CD4-positive, alpha-beta T cell treated with Interleukin-17A for 1 hour (primary cell): ENCODE results near the gene BZW2.

Experiments used
- DNase-seq: peaks from one replicate; pipeline ENCODE4 v3.0.0-alpha.2; 2020

BZW2 gene

DNA sequence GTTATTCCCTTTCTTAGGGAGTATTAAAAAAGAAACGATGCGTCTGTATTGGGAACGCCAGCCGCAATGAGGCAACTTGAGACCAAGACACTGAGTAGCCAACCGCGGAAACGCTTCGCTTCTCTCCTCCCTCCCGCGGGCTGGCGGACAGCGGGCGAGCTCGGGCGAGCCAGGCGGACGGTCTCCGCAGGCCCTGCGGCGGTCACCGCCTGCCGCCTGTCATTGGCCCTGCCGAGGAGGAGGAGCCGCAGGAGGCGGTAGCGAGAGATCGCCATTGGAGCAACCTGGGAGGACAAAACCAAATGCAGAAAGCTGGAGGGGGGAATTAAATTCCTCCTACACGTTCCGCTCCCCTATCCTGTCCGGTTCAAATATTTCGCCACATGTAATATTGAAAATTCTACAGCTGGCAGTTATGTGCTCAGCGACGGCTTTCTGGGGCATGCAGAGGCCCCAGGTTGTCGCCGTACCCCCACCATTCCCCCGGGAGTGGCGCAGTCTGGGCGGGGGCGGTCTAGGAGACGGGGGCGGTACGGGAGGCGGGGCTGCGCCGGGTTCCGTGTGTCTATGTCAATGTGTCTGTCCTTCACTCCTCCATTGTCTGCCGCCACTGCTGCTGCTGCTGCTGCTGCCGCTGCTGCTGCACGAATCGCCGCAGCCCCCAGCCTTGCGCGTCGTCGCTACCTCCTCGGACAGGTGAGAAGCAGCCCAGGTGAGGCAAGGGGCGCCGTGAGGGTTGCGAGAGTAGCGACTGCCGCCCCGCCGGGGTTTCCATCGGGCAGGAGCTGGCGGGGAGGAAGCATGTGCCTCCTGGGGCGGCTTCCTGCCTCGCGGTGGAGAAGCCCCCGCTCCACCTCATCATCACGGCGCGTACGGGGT is at the start of gene BZW2, which contains the start of gene ANKMY2:
Gene BZW2, plus strand, starts transcription at position 589 of the 879 bp plus-strand sequence. CDS start 19,263 bp downstream, outside the sequence.
Gene ANKMY2, minus strand, starts transcription at position 162 of the 879 bp plus-strand sequence. CDS start 181 bp downstream, outside the sequence.
- peak; percentile 94 for DNase-seq

DNA sequence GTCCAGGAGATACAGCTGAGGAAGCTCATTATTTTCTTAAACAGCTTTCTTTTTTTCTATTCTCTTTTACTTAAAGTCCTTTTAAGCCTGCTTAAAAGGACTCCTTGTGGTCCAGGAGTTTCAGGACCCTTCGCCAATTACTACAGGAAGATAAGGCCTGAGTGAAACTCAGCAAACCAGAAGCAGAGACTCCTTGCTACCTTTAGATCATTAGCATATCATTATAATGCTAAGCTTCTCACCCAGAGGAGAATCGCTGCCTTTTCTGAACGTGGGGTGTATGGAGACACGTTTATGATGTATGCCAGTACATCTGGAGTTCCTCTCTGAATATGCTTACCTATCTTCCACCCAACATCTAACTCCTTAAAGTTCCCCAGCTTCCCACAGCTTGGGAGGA is 48.0 kb upstream of the BZW2 start:
- DNase-seq = no peak

DNA sequence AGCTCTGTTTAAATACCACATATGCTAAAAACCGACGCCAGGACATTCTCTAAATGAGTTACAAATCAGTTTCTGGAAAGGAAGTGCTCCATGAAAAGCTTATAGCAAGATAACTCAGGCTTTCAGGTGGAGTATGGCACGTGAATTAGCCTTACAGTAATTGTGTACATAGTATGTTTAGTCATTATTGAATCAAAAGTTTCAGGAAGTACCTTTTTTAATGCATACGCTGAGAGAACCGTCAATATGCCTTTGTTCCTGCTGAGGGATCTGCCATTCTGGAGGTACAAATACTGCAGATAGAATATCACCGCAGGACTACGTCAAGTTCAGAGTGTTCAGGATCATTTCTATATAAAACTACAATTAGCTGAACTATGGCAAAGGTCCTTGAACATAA is 46.1 kb upstream of the BZW2 start:
- DNase-seq = no peak

DNA sequence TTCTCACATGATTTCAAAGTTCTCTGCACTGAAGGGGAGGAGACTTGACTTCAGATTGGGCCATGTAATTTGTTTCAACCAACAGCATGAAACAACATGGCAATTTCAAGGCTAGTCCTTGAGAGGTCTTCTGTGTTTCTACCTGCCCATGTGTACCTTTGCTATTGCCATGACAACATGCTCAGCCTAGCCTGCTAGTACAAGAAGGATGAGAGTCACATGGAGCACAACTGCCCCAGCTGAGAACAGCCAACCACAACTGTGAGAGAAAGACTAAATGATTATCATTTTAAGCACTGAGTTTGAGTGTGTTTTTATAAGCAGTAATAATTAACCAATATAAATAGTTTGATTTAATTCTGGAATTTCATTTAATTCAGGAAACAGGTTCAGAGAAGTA is 42.3 kb upstream of the BZW2 start:
- no peak for DNase-seq

DNA sequence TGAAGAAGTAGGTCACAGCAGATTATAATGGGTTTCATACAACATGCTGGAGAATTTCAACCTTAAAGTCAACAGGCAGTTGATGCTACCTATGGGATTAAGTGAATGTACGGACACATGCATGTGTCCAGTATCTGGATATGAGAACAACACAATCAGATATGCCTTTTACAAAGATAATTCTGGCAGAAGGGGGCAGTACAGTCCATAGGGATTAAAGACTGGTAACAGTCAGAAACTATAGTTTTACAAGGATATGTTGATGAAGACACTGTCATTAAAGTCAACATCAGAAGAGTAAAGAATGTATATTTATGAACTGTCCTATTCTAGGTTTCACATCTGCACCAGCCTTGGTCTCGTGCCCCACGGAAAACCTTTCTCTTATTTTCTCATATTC is 41.9 kb upstream of the BZW2 start:
- DNase-seq = peak; percentile 11

DNA sequence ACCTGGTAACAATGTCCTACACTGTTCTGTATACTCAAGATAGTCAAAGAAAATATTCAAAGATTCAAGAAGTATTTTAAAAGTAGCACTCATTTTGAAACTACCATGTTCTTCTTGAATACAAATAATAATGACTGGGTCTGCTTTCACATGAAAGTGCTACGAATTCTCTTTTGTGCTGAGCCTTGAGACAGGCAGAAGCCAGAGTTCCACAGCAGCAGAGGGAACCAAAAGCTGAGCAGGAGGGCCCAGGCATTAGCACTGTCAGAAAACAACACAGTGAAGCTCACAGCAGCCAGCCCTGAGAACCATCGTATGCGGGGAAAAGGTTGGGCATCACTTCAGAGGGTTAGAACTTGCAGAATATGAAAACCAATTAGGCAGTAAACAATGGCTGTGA is 39.3 kb upstream of the BZW2 start:
- no peak for DNase-seq

DNA sequence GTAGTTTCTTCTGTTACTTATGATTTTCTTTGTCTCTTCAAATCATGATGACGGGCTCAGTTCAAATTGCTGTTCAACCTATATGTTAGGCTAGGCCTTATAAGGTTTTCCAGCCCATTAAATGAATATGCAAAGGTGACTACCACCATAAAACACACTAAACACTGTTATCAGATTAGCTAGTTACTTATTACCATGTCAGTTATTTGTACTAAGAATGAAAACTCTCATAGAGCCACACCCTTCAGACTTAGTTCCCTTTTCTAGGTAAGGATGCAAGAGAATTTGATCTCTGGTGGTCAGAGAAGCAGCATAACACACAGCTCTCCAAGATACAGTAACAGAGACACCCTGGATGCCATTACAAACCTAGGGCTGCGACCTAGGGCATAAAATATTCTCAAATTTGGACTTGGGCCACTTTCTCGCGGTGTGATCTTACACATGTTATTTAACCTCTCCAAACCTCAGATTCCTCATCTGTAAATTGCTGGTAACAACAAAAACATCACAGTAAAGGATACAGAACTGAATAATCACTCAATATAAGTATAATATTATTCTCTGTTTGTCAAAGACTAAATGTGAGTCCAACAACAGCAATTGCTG is 36.0 kb upstream of the BZW2 start:
- DNase-seq = no peak

DNA sequence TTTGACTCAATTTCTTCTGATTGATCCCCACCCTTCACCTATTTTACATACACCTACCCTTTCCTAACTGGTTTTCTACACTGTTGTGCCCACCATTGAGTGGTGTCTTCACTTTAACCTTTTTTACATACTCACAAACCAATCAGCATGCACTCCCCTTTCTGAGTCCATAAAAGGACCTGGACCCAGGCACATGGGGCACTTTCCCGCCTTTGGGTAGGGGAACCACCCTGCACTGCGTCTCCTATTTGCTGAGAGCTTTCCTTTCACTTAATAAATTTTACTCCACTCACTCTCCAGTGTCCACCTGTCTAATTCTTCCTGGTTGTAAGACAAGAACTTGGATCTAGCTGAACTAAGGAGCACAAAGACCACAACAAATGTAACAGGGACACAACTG is 34.3 kb upstream of the BZW2 start:
- no peak for DNase-seq

DNA sequence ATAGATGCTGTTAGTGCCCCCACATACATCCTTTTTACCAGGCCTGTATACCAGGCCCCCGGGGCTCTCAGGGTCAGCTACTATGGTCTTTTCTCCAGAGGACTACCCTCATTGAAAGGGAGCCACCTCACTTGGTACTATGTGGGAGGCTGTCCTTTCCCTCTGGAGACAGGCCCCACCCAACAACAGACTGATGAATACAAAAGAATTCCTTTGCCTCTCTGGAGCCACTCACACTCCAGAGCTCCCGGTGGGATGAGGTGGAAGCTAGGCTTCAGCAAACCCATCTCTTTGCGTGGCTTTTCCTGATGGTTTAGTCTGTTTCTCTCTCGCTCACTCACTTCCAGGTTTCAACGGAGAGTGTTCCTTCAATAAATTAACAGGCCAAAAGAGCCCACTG is 30.8 kb upstream of the BZW2 start:
- no peak for DNase-seq

DNA sequence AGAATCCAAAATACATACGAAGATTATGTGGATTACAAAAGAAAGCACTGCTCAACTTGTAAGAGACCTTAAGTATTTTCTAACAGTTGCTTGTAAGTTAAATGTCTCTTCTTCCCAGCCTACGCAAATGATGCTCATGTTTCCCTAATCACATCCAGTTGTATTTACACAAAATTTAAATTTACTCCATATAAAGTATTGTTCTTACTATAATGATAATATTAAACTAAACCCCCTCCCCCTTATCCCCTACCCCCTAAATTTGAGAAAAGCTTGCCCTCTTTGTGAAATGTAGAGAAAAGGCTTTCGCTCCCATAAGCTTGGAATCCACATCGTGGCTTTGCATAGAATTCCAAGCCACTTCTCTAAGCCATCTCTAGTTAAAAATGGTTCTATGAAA is 29.9 kb upstream of the BZW2 start:
- no peak for DNase-seq

DNA sequence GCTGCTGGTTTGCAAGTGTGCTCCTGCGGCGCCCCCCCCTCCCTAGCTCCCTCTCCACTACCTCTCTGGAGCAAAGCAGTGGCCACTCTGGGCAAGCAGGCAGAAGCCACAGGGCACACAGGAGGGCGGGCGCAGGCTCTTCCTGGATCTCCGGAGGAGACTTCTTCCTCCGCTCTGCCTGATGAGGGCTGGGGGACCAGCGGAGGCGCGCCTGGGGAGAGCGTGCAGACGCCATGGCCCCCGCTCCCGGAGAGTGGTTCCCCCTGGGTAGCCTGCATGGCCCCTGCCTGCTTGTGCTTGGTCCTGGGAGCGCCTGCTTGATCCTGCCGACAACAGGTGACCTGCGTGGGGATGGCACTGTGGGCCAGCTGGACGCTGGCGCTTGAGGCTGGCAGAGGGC is 29.4 kb upstream of the BZW2 start:
- DNase-seq = no peak

DNA sequence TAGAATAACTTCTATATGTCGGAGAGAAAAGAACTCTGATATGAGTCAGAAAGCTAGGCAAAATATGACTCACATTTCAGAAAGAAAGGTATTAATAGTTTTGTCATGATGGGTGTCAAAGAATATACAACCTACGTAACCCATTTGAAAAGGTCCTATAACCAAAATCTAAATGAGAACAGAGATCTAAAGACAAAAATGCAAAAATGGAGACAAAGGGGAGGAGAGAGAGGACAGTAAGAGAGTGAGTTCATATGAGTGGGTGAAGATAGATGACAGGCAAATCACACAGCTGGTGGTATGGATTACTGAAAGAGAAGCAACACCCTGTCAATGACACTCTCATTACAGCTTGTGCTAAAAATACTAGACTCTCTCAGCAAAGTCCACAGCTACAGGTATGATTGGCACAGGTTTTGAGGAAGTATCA is 26.0 kb upstream of the BZW2 start:
- DNase-seq = no peak

DNA sequence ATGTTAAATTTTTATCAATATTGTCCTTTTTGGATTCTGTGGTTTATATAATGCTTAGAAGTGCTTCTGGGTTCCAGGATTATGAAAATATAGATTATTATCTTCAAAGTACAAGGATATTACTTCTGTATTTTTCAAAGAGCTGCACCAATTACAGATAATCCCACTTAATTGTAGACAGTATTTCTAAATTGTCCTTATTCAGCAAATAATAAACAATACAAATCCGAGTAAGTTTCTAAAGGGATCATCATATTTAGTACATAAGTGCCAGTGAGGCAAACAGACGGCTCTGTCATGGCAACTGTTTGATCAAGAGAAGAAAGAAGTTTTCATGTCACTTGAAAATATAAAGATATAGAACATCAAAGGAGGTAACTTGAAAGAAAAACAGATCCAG is 19.6 kb upstream of the BZW2 start:
- DNase-seq = no peak

DNA sequence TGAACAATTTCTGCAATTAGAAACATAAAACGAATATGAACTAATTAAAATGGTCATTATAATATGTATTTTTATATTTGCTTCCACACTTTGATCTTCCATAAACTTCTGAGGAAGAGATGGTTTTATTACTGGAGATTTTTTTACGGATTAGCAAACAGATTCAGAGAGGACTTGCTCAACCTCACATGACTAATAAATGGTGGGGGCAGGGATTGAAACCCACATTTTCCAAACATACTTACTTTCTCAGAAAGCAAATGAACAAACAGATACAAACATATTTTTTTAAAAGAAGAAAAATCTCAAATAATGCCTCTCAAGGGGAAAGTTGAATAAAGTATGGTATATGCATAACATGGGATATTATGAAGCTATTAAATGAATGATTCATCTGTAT is 18.7 kb upstream of the BZW2 start:
- no peak for DNase-seq

DNA sequence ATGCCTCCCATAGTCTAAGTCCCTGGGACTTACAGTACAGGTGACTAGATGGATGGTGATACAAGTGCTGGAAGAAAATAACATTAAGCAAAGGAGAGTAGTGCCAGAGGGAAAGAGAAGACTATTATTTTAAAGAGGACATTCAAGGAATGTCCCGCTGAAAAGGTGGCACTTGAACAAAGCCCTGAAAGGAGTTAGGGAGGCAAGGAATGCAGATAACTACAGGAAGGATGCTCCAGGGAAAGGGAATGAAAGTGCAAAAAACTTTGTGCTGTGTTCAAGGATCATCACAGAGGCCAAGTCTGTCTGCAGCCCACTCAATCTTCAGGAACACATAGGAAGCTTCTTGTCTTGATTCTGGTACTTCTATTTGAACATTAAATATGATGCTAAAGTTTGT is 15.3 kb upstream of the BZW2 start:
- DNase-seq = no peak

DNA sequence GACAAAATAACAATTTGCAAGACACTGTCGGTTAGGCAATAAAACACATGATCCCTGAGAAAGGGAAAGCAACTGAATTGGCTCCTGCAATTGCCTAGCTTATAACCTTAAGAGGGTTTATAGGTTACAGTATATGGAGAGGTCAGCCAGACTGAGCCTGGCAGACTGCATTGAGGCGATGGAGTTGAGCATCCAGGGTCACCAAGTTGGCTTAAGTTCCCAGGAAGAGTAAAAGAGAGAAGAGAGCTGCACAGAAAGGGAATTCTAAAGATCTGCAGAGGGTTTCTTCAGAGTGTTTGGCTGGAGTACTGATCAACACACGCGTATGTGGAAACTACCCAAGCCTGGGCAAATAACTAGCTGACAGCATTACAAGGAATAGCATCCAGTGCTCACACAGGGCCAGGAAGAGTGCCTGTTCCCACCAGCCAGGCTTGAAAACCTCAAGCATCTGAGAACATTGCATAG is 11.7 kb upstream of the BZW2 start:
- no peak for DNase-seq

DNA sequence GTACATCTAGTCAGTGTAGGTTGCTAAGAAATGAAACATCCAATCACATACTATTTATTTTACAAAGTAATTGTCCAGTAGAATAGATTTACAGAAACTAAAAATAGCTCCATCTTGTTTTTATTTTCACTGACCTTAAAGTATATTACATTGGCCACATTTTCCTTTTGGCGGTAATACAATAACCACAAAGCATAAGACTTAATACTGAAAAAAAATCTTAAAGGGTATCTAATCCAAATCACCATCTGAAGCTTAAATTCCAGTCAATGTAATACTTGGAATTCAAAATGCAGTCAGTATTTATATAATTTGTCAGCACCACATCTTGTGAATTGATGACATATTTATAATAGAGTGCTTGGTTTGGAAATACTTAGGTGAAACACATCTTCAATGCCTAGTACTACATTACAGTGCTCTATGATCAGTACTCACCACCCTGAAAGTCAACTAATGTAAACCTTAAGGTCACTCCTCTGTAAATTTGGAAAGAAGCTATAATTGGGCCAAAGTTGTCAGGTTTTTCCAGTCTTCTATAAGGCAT is 9.4 kb upstream of the BZW2 start:
- DNase-seq = no peak

DNA sequence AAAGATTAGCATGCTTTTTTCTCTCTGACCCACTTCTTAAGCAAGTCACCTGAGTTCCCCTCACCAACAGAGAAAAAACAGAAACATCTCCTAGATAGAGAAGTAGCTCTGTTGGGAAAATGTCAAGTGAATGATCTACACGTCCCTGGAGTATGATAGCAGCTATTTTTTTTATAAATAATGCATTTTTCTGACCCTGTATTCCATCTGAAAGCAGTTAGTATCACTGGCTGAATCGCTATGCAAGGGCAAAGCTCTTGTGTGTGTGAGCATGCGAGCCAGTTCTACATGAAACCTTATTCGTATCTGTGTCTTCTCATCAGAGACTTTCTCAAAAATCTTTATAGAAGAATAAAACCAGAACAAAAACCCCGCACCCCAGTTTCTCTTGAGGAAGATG is 8.6 kb upstream of the BZW2 start:
- no peak for DNase-seq

DNA sequence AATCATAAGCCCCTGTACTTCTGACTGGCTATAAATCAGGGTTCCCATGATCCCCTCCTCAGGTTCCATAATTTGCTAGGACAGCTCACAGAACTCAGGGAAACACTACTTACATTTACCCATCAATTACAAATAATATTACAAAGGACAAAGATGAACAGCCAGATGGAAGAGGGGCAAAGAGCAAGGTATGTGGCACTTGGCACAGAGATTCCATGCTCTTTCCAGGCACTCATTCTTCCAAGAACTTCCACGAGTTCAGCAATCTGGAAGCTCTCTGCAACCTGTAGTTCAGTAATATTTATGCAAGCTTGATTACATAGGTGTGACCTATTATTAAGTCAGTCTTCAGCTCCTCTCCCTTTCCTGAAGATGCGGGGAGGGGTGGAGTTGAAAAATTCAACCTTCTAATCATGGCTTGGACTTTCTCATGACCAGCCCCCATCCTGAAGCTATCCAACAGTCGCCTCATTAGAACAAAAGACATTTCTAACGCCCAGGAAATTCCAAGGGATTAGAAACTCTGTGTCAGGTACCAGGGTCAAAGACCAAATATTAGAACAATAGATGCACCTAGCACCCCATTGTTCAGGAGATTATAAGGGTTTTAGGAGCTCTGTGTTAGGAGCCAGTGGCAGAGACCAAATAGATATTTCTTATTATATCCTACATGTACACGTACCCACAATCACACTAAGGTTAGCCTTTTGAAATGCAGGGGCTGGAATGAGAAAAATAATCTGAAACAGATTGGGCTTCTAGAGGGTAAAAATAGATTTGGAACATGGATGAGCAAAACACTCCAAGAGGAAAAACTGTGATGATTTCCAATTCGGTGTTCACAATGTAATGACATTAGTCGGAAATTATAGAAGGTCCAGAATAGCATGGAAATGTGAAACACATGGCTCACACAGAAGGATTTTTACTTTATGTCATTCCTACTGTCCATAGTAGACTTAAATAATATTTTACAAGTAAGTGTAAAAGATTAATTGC is 7.4 kb upstream of the BZW2 start:
- DNase-seq = no peak

DNA sequence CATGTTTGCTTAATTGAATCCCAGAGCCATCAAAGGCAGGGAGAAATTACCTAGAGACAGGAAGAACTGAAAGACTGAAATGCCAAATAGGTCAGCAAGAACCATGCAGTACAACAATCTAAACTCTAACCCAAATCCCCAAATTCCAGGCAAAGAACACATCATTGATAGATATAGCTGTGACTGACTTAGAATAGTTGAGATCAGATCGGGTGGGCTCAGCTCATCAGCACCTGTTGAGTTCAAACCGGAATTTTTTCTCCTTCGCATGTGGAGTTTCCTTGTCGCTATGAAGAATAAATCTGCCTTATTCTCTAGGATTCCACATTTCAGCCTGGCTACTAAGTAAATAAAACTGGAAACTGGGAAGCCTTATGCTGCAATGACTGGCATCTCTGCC is 1.8 kb upstream of the BZW2 start:
- DNase-seq = no peak

DNA sequence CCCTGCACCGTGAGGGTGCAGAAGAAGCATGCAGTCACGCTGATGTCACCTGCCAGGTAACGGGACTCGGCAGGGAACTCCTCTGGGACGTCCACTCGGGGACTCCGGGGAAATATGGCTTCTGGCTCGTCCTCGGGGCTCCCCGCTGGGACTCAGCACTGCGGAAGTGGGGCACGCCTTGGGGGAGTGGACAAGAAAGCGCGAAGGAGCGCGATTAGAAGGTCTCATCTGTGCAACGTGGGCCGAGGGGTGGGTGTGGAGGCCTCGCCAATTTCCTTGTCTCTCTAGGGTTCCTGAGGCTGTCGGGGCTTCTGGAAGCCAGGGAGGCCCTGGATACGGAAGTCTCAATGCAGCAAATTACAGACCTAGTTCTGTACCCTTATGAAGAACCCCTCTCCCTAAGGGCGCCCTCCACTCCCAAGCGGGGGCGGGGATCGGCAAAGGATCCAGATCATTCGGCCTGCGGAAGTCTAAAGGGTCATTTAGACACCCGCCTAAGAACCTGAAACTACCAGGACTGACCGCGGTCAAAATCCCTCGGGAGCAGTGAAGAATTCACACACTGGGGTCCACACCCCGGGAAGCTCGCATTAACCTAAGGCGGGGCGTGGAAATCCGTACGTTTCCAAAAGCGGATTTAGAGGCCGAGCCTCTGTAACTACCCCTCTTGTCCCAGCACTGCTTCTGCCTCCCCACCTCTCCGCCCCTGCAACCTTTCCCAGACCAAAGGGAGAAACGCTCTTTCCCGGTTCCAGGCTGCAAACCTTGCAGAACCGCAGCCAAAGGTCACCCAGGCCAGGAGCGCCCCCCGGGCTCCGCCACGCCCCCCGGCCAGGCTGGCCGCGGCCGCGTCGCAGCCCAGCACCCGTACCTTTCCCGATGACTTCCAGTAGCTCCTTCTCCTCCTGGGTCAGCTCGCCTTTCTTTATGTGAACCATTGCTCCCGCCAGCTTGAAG is 1.1 kb upstream of the BZW2 start:
- DNase-seq = peak; percentile 65
